Activated B cell treated with CpG ODN at 0.5 μM for 24 hours (primary cell): Measurements from ENCODE around the gene PTPRE. TPM values are rescaled to one million over a fixed set of nuclear protein-coding genes. Genes with fewer than 3 reads are reported as not detected.

ENCODE experiments used
- ATAC-seq: fragments of 200-7000 bp; cut with Tn5 transposase; one replicate; pipeline ENCODE4 v1.10.0; 2021; ENCODE audit warnings: low read depth, mild to moderate bottlenecking, moderate library complexity
- CTCF ChIA-PET: fragments of 350-600 bp; sonication (Branson Sonifier 250); formaldehyde crosslinking; loops from one replicate; lab custom pipeline; 2021; ENCODE audit warnings: antibody characterized with exemption; lab: Charles Lee
- POLR2A ChIA-PET: fragments of 350-600 bp; sonication (Branson Sonifier 250); formaldehyde crosslinking; loops from one replicate; lab custom pipeline; 2021; ENCODE audit warnings: antibody characterized with exemption; lab: Charles Lee
- DNase-seq: peaks from one replicate; pipeline ENCODE4 v3.0.0; 2022
- H3K27ac Mint-ChIP-seq: one replicate; pipeline ENCODE4 v1.8.0; 2020; ENCODE audit warnings: mixed read lengths
- H3K27me3 Mint-ChIP-seq: one replicate; pipeline ENCODE4 v1.8.0; 2021; ENCODE audit warnings: mixed read lengths
- H3K36me3 Mint-ChIP-seq: one replicate; pipeline ENCODE4 v1.8.0; 2021; ENCODE audit warnings: low read depth, mixed read lengths
- H3K4me1 Mint-ChIP-seq: one replicate; pipeline ENCODE4 v1.8.0; 2021; ENCODE audit warnings: mixed read lengths
- H3K4me3 Mint-ChIP-seq: one replicate; pipeline ENCODE4 v1.8.0; 2020; ENCODE audit warnings: mild to moderate bottlenecking, mixed read lengths
- H3K9me3 Mint-ChIP-seq: one replicate; pipeline ENCODE4 v1.8.0; 2020; ENCODE audit warnings: mixed read lengths
- CTCF ChIP-seq: fragments of 200-600 bp; IDR thresholded peaks from one replicate; pipeline ENCODE4 v1.8.0; 2022; ENCODE audit warnings: antibody characterized with exemption, mild to moderate bottlenecking
- intact Hi-C: fragments of 100-400 bp; cut with micrococcal nuclease; formaldehyde crosslinking; loops from one replicate; pipeline ENCODE4 v1.15.1; 2024
- total RNA-seq: library from RNA; stranded (reverse); gene quantifications from 2 replicates; pipeline ENCODE4 v1.2.3, GENCODE V29; 2022

The PTPRE gene
- total RNA-seq, 1 donor from 2014 or later = 36.8 TPM

- DNase-seq = no peak
- no peak overlapping the region for H3K27ac Mint-ChIP-seq
- ChIA-PET POLR2A (interaction anchor here (0.6 kb wide), 1 partner anchor 170 kb away, joined by 3 read pairs; no protein-coding TSS in a partner anchor), CTCF (interaction anchor here (3.0 kb wide), 1 partner anchor 55 kb away, joined by 8 read pairs; no protein-coding TSS in a partner anchor)
- peaks cover 11% of the 10 kb centered on the region for H3K4me1 Mint-ChIP-seq
- H3K27me3 Mint-ChIP-seq = peaks cover 22% of the 10 kb centered on the region
- no peak overlapping the region for H3K4me3 Mint-ChIP-seq
- no peak for TF ChIP-seq CTCF
- intact Hi-C loops = no loop called here
- ATAC-seq = no peak
- no peaks in the 10 kb centered on the region for H3K36me3 Mint-ChIP-seq
- no peaks in the 10 kb centered on the region for H3K9me3 Mint-ChIP-seq
Observed at GRCh38 chr10:128014236-128014635, 107.3 kb downstream of the PTPRE start.

- TF ChIP-seq CTCF = no peak
- POLR2A ChIA-PET = no interaction called here
Observed at GRCh38 chr10:128016423-128017060, 109.6 kb downstream of the PTPRE start.

GRCh38 chr10:128017822-128018221 lies 110.9 kb downstream of the PTPRE start:
- Mint-ChIP-seq H3K4me3 (no peak overlapping the region), H3K9me3 (no peaks in the 10 kb centered on the region), H3K27ac (no peak overlapping the region), H3K27me3 (peaks cover 18% of the 10 kb centered on the region), H3K4me1 (peaks cover 2% of the 10 kb centered on the region), H3K36me3 (no peaks in the 10 kb centered on the region)
- ChIA-PET POLR2A (no interaction called here), CTCF (no interaction called here)
- intact Hi-C loops = no loop called here
- ATAC-seq (no peak), DNase-seq (no peak)
- no peak for TF ChIP-seq CTCF

More at GRCh38 chr10:128016423-128017060, 109.6 kb downstream of the PTPRE start:
- ATAC-seq (no peak), DNase-seq (no peak)
- H3K27ac Mint-ChIP-seq = no peak overlapping the region
- intact Hi-C loops = no loop called here
- no peaks in the 10 kb centered on the region for H3K36me3 Mint-ChIP-seq
- H3K27me3 Mint-ChIP-seq = peaks cover 18% of the 10 kb centered on the region
- no peaks in the 10 kb centered on the region for H3K9me3 Mint-ChIP-seq
- no peak overlapping the region for H3K4me3 Mint-ChIP-seq
- CTCF ChIA-PET = interaction anchor here (2.0 to 3.0 kb wide), 2 partner anchors 19 to 53 kb away, joined by 7 to 8 read pairs; no protein-coding TSS in a partner anchor
- peaks cover 4% of the 10 kb centered on the region for H3K4me1 Mint-ChIP-seq

- H3K27me3 Mint-ChIP-seq = peaks cover 18% of the 10 kb centered on the region
- ChIA-PET CTCF (no interaction called here), POLR2A (no interaction called here)
- DNase-seq (no peak), ATAC-seq (no peak)
- no peaks in the 10 kb centered on the region for H3K9me3 Mint-ChIP-seq
- H3K27ac Mint-ChIP-seq = no peak overlapping the region
- peaks cover 2% of the 10 kb centered on the region for H3K4me1 Mint-ChIP-seq
- H3K4me3 Mint-ChIP-seq = no peak overlapping the region
- intact Hi-C loops = no loop called here
- no peak for TF ChIP-seq CTCF
- H3K36me3 Mint-ChIP-seq = no peaks in the 10 kb centered on the region
Observed at GRCh38 chr10:128018236-128018635, 111.3 kb downstream of the PTPRE start.

GRCh38 chr10:128018691-128019090 lies 111.8 kb downstream of the PTPRE start:
- no peaks in the 10 kb centered on the region for H3K36me3 Mint-ChIP-seq
- DNase-seq (no peak), ATAC-seq (no peak)
- peaks cover 2% of the 10 kb centered on the region for H3K4me1 Mint-ChIP-seq
- H3K4me3 Mint-ChIP-seq = no peak overlapping the region
- ChIA-PET POLR2A (no interaction called here), CTCF (no interaction called here)
- no peaks in the 10 kb centered on the region for H3K9me3 Mint-ChIP-seq
- no peak overlapping the region for H3K27ac Mint-ChIP-seq
- no peak for TF ChIP-seq CTCF
- intact Hi-C loops = no loop called here
- peaks cover 18% of the 10 kb centered on the region for H3K27me3 Mint-ChIP-seq
